Measurements from ENCODE around the gene RCAN1.
"Not testable (repeated sequence)": the region's sequence is repeated elsewhere in the genome, so short reads cannot be mapped to it uniquely, and the experiment has no call there.

The RCAN1 gene

GRCh38 chr21:34621434-34622350 lies 6.8 kb upstream of the RCAN1 start:
- no peak for DNase-seq (ENCODE audit: low read depth, low spot score)

- no peak for DNase-seq (ENCODE audit: low read depth, low spot score)
Measured at GRCh38 chr21:34619841-34620665, 5.1 kb upstream of the RCAN1 start.

DNA sequence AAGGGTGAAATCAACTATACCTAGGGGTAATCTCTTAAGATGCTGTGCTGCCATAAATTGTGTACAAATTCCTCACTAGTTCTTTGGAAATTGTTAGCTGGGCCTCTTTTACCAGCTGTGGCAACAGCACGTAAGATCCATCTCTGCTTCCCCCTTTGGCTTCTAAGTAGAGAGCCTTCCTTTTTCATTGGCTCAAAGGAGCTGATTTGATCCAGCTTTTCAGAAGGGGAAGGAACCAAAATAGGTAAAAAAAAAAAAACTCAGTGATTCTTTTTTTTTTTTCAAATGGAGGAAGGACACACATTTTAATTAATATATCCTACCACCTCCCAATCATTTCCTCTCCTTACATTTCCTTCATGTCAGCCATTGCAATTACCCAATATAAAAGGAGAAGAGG lies 4.0 kb upstream of the RCAN1 start:
- DNase-seq (ENCODE audit: low read depth, low spot score): no peak

DNA sequence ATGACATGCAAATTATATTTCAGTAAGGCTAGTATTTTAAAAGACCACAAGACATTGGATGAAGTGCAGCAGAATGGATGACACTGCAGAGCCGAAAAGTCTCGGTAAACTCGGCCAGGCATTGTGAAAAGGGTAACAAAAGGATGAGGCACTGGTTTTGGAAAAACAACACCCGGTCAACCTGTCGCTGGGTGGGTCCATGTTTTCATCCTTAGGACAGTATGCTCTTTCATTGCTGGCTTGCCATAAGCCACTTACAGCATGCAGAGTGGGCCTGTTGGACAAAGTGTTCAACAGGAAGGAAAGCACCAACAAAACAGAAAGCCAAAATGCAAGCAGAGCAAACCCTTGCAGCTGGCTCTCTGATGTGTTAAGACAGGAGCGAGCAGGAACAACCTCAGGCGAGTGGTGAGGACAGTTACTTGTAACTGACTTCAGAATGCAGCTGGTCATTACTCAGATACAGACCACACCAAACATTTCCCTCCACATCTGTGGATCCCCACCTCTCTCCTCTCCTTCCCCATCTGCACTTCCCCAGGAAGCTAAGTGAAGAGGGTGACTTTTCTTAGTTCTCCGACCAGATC lies 2.9 kb upstream of the RCAN1 start:
- DNase-seq (ENCODE audit: low read depth, low spot score): no peak

DNA sequence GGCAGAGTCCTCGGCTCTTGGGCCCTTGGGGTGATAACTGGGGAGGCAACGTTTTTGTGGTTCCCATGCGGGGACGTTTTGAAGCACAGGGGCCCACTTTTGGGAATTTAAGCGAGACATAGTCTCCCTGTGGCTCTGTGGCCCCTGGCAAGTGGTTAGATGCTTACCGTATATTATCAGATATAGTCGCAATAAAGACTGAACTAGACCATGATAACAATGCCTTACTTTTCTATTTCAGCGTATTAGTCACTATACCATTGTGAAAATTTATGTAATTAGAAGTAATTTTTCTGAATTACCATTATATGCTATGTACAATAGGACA lies 538 bp upstream of the RCAN1 start:
- no peak for DNase-seq (ENCODE audit: low read depth, low spot score)

DNA sequence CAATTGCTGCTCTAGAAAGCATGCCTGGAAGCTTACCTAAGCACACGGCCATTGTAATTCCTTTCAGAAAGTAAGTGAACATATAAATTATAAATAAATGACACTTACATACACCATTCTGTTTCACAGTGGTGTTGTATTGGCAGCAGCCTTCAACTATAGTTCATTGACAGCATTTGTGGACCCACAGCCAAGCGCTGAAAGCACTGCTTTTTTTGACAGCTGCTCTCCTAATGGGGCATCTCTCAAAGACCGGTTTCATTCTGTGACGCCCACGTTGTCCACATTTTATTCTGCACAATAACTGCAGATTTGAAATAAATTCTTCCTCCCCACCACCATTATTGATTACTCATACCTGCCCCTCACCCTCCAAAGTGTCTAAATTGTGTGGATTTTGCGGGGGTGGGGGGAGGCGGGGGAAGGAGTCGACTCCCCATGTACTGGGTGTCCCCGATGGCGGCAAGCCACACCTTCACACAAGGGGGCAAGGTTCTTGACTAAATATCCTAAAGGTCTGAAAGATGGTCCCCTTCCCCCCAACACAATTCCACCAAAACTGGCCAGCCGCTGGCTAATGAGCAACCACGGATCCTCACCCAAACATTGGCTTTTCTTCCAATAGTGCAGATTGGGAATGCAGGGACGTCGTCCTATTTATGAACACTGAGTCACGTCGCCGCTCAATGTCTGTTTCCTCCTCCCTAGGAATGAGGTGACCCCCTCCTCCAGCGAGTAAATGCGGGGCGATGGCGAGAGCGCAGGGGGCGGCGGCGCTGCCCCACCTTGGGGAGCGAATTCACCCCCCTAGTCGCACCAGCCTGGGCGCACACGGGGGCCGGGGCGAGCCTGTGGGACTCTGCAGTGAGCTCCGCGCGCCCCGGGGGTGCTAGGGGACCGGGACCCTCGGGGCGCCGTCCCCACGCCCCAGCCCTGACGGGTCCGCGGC lies 960 bp downstream of the RCAN1 start:
- no peak for DNase-seq (ENCODE audit: low read depth, low spot score)

DNA sequence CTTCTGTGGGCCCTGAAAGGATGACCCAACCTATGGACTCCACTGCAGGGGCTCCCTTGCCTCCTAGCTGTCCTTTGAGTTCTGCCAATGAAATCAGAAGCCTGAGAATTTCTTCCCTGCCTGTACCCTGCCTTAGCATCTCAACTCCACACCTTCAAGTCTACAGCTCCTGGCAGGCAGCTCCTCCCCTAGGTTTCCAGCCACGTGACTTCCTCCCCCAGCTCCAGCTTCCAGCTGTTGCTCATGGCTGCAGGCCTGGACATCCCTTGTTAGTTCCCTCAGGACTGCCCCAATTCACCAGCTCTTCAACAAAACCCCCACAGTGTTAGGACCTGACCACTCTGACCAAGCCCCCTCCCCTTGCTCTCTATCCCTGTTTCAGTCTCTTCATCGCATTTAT lies 2.4 kb downstream of the RCAN1 start:
- DNase-seq (ENCODE audit: low read depth, low spot score): no peak

GRCh38 chr21:34612056-34612455 lies 2.9 kb downstream of the RCAN1 start:
- no peak for DNase-seq (ENCODE audit: low read depth, low spot score)

GRCh38 chr21:34611528-34611927 lies 3.4 kb downstream of the RCAN1 start:
- DNase-seq (ENCODE audit: low read depth, low spot score): no peak

DNA sequence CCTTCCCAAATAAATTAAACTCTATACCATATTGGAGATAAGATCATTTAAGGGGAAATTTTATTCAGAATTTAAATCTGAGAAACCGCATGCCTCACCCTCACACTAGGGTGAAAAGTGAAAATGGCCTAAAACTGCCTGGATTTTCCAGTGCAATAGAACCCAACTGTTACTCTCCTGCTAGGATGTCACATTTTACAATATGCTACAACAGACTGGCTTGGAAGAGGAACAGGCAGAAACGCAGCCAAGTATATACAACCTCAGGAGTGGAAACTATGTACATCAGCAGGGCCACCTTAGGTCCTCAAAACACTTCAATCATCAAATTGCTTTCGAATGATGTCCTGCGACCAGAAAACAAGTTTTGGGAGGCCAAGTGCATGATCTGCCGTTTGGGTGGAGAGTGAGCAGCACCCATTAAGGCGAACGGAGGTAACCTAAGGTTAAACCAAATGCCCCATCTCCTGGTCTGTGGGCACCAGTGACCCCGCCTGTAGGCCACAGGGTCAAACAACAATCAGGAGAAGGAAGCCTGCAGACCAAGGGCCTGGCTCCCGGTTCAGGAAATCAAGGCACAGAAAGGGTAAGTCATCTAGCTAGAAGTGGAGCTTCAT lies 4.9 kb downstream of the RCAN1 start:
- DNase-seq (ENCODE audit: low read depth, low spot score): no peak

DNA sequence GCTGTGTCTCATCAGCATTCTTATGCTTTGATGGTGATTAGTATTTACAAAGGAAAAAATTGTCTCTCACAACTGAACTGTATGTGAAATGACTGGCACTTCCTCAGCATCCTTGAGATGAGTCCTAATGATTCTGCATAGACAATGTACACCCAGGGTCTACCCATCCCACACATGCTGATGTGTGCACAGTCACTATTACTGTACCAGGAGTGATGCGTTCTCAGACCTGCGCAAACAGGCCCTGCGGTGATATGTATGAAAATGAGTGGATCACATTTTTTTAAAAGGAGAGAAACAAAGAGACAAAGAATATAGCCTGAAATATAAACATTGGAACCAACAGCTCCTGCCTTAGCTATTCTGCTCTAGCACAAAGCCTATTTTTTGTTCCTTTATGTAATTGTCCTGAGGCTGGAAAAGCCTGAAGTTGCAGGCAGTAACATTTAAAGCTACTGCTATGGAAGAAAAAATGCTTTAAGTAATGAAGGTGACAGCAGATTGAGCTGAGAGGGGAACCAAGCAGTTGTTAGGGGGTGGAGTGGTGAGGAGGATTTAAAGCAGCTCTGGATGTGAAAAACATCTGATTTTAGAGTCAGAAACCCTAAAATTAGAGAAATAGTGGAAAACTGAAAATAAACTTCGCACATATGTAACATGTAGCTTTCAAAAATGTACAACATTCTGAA lies 5.5 kb downstream of the RCAN1 start:
- no peak for DNase-seq (ENCODE audit: low read depth, low spot score)

GRCh38 chr21:34607376-34607775 lies 7.5 kb downstream of the RCAN1 start:
- not testable (repeated sequence) for DNase-seq (ENCODE audit: low read depth, low spot score)

GRCh38 chr21:34606621-34607020 lies 8.3 kb downstream of the RCAN1 start:
- no peak for DNase-seq (ENCODE audit: low read depth, low spot score)

- DNase-seq (ENCODE audit: low read depth, low spot score): no peak
Measured at GRCh38 chr21:34606051-34606450, 8.9 kb downstream of the RCAN1 start.

DNA sequence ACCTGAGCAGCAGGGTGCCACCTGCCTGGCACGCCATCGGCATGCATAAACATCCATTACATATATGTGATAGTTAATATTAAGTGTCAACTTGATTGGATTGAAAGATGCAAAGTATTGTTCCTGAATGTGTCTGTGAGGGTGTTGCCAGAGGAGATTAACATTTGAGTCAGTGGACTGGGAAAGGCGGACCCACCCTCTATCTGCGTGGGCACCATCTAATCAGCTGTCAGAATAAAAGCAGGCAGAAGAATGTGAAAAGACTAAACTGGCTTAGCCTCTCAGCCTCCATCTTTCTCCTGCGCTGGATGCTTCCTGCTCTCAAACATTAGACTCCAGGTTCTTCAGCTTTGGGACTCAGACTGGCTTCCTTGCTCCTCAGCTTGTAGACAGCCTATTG lies 10.0 kb downstream of the RCAN1 start:
- DNase-seq (ENCODE audit: low read depth, low spot score): not testable (repeated sequence)

DNA sequence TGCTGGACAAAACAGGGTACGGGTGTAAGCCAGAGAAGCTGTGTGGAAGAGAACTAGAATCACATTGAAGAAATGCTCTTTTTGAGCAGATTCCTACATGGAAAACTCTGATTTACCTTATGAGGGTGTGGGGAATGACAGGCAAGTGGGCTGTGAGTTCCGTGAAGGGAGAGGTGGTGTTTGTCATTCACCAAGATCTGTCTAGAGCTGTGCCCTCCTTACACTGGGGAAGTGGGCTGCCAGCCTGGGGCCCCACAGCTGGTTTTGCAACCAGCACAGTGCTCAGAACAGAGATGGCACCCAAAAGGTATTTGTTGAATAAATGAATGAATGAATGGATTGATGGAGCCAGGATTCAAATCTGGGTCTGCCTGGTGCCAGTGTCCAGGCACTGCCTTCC lies 10.4 kb downstream of the RCAN1 start:
- DNase-seq (ENCODE audit: low read depth, low spot score): no peak

DNA sequence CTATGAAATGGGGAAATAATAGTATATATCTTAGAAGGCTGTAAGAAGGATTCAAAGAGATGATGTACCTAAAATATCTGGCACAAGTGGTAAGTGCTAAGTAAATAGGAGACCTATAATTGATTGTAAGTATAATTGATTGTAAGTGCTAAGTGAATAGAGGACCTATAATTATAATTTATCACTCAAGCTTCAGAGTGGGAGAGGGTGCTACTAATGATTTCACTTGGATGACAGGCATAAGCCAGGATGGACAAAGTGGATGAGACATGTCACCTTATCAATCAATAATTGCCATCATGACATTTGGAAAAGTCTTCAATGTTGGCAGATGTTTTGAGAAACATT lies 11.2 kb downstream of the RCAN1 start:
- no peak for DNase-seq (ENCODE audit: low read depth, low spot score)

- peak; percentile 23 for DNase-seq (ENCODE audit: low read depth, low spot score)
Measured at GRCh38 chr21:34603002-34603709, 11.8 kb downstream of the RCAN1 start.

GRCh38 chr21:34602061-34602460 lies 12.9 kb downstream of the RCAN1 start:
- no peak for DNase-seq (ENCODE audit: low read depth, low spot score)
